PFSK-1 (cell line): ENCODE data around the gene KLC4.
A peak's percentile ranks its signal among the peaks of the same experiment; 100 is the strongest.

Experiments used
- FOXP2 ChIP-seq: optimal IDR thresholded peaks from 2 replicates; pipeline ENCODE3; 2011; ENCODE audit warnings: borderline replicate concordance, control low read depth, inconsistent platforms; ENCODE audit not compliant: insufficient read depth; ENCODE audit errors: extremely low read length, extremely low read depth
- POLR2AphosphoS5 ChIP-seq: IDR thresholded peaks from 2 replicates; pipeline ENCODE4 v1.6.1; 2012; ENCODE audit warnings: low read depth, mild to moderate bottlenecking, control low read depth, low read length, moderate library complexity
- SIN3A ChIP-seq: IDR thresholded peaks from 2 replicates; pipeline ENCODE4 v1.6.1; 2012; ENCODE audit warnings: mild to moderate bottlenecking, low read length, moderate library complexity, borderline replicate concordance; ENCODE audit not compliant: insufficient read depth
- TAF1 ChIP-seq: IDR thresholded peaks from 2 replicates; pipeline ENCODE4 v1.6.1; 2012; ENCODE audit warnings: low read length, control low read depth, borderline replicate concordance; ENCODE audit not compliant: insufficient read depth
- TF ChIP-seq, protein P1 (sequence below), 2 experiments: IDR thresholded peaks; 2 replicates each; pipeline versions ENCODE4 v1.6.1 to v1.8.0; 2011 to 2012; ENCODE audit warnings: low read depth in 2 of 2, low read length in 2 of 2, control low read depth in 1 of 2, inconsistent platforms in 1 of 2, mild to moderate bottlenecking in 1 of 2, moderate library complexity in 1 of 2; ENCODE audit not compliant: insufficient read depth in 1 of 2

Gene KLC4

DNA sequence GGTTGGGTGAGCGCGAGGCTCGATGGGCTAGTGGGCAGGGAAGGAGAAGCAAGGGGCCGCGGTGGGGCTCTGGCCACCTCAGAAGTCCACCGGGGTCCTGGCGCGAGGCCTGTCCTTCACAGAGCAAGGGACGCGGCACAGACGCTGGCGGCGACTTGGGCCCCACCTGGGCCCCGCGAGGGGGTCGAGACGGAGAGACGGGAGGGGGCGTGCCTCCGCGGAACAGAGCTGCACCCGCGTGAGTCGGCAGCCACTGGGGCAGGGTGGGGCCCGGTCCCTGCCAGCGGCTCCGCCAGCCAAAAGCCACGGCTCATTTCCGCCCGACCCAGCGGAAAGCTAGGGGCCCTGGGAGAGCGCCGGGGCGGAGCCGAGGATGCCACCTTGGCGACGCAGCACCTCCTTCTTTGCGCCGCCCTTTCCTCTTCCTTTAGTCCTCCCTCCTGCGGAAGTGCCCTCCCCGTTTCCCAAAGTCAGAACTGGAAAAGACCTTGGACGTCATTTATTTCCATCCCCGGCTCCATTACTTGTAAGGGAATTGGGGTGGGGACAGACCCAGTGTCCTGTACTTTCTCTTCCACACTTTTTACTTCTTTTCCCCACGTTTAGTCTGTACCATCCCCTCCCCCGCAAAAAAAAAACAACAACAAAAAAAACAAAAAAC lies 5.8 kb upstream of the KLC4 start, which contains the start of gene CUL7:
CUL7 (minus strand) TSS at position 307 of the 661 bp plus-strand sequence. CDS start 1,063 bp downstream, outside the sequence.
- TF ChIP-seq POLR2AphosphoS5: peak; percentile 99
- no peak for TF ChIP-seq SIN3A
- TF ChIP-seq TAF1: peak; percentile 76

DNA sequence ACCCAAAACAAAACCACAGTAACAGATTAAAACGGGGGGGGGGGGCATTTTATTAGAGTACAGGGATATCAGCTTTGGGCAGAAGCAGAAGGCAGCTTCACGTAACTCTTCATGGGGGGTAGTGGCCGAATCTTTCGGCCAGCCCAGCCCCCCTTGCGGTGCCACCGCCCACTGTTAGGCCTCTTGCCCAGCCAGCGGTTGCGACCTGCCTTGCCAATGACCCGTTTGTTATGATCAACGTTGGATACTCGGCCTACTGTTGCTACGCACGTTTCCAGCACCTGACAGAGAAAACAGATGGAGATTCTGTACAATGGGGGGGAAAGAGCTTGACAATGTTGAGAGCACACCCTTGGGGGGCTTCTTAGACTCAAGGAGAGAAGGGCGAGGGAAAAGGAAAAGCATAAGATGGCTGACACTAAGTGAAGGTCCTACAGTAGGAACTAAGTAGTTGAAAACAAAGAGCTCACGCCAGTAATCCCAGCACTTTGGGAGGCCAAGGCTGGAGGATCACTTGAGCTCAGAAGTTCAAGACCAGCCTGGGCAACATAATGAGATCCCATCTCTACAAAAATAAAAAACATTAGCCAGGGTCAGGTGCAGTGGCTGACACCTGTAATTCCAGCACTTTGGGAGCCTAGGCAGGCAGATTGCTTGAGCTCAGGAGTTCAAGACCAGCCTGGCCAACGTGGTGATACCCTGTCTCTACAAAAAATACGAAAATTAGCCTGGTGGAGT lies 5.1 kb upstream of the KLC4 start:
- TF ChIP-seq, protein P1, sequence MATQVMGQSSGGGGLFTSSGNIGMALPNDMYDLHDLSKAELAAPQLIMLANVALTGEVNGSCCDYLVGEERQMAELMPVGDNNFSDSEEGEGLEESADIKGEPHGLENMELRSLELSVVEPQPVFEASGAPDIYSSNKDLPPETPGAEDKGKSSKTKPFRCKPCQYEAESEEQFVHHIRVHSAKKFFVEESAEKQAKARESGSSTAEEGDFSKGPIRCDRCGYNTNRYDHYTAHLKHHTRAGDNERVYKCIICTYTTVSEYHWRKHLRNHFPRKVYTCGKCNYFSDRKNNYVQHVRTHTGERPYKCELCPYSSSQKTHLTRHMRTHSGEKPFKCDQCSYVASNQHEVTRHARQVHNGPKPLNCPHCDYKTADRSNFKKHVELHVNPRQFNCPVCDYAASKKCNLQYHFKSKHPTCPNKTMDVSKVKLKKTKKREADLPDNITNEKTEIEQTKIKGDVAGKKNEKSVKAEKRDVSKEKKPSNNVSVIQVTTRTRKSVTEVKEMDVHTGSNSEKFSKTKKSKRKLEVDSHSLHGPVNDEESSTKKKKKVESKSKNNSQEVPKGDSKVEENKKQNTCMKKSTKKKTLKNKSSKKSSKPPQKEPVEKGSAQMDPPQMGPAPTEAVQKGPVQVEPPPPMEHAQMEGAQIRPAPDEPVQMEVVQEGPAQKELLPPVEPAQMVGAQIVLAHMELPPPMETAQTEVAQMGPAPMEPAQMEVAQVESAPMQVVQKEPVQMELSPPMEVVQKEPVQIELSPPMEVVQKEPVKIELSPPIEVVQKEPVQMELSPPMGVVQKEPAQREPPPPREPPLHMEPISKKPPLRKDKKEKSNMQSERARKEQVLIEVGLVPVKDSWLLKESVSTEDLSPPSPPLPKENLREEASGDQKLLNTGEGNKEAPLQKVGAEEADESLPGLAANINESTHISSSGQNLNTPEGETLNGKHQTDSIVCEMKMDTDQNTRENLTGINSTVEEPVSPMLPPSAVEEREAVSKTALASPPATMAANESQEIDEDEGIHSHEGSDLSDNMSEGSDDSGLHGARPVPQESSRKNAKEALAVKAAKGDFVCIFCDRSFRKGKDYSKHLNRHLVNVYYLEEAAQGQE (IDR thresholded peaks at IDR 0.05; ENCODE audit: insufficient read depth in 1 of 2, low read depth in 2 of 2, low read length in 2 of 2): no peak
- no peak for TF ChIP-seq SIN3A
- no peak for TF ChIP-seq TAF1
- no peak for TF ChIP-seq POLR2AphosphoS5
- no peak for TF ChIP-seq FOXP2

DNA sequence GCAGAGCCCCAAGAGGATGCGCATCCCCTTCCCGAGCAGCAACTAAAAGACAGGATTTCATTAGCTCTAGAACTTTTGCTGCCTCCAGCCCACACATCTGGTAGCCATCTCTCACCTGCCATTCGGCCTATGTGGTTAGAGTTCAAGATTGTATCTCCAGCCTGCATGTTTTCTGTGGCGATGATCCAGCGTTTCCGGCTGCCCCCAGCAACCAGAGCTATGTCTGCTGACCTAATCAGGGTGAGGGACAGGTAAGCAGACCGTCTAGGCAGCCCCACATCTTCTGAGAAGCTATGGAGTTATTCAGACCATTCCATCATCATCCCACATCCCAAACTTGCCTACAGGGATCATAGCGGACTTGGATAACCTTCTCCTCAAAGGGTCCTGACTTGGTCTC lies 3.5 kb upstream of the KLC4 start:
- no peak for TF ChIP-seq SIN3A
- TF ChIP-seq TAF1: no peak
- no peak for TF ChIP-seq FOXP2
- TF ChIP-seq POLR2AphosphoS5: no peak
- TF ChIP-seq, protein P1 (IDR thresholded peaks at IDR 0.05; ENCODE audit: insufficient read depth in 1 of 2, low read depth in 2 of 2, low read length in 2 of 2): no peak

DNA sequence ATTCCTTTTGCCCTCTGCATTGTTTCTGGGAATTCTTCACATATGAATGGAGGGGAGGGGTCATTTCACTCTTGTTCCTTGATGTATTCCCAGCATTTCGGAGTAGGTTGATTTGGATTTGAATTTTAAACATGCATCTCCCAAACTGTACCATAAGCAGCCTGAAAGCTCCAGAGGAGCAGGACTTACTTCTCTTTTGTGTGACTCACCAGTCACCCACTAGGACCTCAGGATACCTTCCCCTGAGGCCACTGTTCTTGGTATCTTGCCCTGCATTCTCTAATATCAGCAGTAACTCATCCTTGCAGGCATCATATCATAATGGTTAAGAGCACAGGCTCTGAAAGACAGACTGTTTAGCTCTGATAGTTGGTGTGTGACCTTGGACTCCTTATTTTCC lies 900 bp upstream of the KLC4 start:
- no peak for TF ChIP-seq FOXP2
- TF ChIP-seq, protein P1 (IDR thresholded peaks at IDR 0.05; ENCODE audit: insufficient read depth in 1 of 2, low read depth in 2 of 2, low read length in 2 of 2): no peak
- no peak for TF ChIP-seq POLR2AphosphoS5
- no peak for TF ChIP-seq SIN3A
- TF ChIP-seq TAF1: no peak

DNA sequence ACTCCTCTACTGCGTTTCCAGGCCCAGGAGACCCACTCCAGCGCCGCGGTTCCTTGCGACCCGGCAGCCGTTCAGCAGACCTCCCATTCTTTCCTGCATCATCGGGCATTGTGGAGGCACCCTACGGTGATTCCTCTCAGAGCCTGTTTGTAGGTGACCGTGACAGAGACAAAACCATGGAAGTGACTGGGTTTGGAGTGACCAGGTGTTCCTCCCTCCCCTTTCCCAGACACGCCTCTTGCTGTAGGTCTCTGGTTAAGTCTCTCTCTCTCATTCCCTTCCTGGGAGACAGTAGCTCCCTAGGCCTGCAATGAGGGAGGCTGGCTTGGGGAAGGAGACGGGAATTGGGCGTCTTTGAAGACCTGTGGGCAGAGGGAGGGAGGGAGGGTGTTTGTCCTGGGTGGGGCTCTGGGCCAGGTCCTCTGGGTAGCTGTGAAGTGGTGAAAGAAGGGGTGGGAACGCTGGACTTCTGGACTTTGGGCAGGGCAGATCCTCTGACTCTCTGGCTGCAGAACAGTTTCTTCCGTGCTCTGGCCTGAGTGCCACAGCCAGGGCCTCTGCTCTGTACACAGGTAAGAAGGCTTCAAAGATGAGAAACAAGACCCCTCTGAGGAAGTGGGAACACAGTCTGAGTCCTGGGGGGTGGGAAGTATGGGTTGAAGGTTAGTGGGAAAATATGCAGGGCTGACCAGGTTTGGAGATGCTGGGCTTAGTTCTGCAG lies 763 bp downstream of the KLC4 start:
- TF ChIP-seq FOXP2 (no peak), TAF1 (no peak), POLR2AphosphoS5 (no peak), SIN3A (no peak)
- TF ChIP-seq, protein P1 (IDR thresholded peaks at IDR 0.05; ENCODE audit: insufficient read depth in 1 of 2, low read depth in 2 of 2, low read length in 2 of 2): no peak
